ENCODE results near the gene IL4R. TPM values are rescaled to one million over a fixed set of nuclear protein-coding genes. Genes with fewer than 3 reads are reported as not detected.

IL4R gene
- polyA plus RNA-seq, 1 donor from 2014 or later: 0.07 TPM

DNA sequence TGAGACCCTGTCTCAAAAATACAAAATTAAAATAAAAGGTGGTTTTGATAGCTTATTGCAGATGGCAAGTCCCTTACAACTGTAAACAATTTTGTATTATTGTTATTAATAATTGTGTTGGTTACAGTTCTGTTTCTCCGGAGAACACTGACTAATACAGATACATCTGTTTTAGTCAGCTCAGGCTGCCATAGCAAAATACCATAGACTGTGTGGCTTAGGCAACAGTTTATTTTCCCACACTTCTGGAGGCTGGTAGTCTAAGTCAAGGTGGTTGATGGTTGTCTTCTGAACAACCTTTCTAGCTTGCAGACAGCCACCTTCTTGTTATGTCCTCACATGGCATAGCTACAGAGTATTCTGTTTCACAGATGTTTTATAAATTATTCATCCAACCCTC lies 74.0 kb downstream of the IL4R start:
- no peak overlapping the region for H3K4me3 ChIP-seq (ENCODE audit: low read length)
- H2AFZ ChIP-seq (ENCODE audit: low read depth, low read length): no peak overlapping the region
- H3K79me2 ChIP-seq (replicated peaks; ENCODE audit: insufficient read depth, low read length): no peaks in the 10 kb centered on the region
- no peak overlapping the region for H3K27ac ChIP-seq (ENCODE audit: low read length)
- H3K9me2 ChIP-seq (ENCODE audit: insufficient read depth, low read length): no peaks in the 10 kb centered on the region
- no peak overlapping the region for H3K9ac ChIP-seq (ENCODE audit: low read length)
- no peak overlapping the region for H3K4me2 ChIP-seq (ENCODE audit: low read length)
- H3K27me3 ChIP-seq (ENCODE audit: insufficient read depth, low read depth, low read length): no peaks in the 10 kb centered on the region
- H4K20me1 ChIP-seq (ENCODE audit: insufficient read depth): no peaks in the 10 kb centered on the region
- no peaks in the 10 kb centered on the region for H3F3A ChIP-seq (ENCODE audit: insufficient read depth, low read length, poor library complexity, severe bottlenecking)
- TF ChIP-seq EZH2 (IDR thresholded peaks at IDR 0.05; ENCODE audit: borderline replicate concordance, insufficient read depth, low read length, poor library complexity, severe bottlenecking): no peak
- no peak for TF ChIP-seq RAD21 (conservative IDR thresholded peaks at IDR 0.05)
- TF ChIP-seq EP300 (conservative IDR thresholded peaks at IDR 0.05; ENCODE audit: poor library complexity, severe bottlenecking): no peak
- no peak for TF ChIP-seq POLR2AphosphoS5 (IDR thresholded peaks at IDR 0.05)
- no peak for TF ChIP-seq SMC3 (conservative IDR thresholded peaks at IDR 0.05; ENCODE audit: poor library complexity)
- no peak for TF ChIP-seq MXI1 (conservative IDR thresholded peaks at IDR 0.05; ENCODE audit: poor library complexity, severe bottlenecking)
- TF ChIP-seq TAF1 (IDR thresholded peaks at IDR 0.05; ENCODE audit: low read depth): no peak
- no peak for TF ChIP-seq CTCF (IDR thresholded peaks at IDR 0.05; ENCODE audit: poor library complexity, severe bottlenecking)
- TF ChIP-seq, protein P1, sequence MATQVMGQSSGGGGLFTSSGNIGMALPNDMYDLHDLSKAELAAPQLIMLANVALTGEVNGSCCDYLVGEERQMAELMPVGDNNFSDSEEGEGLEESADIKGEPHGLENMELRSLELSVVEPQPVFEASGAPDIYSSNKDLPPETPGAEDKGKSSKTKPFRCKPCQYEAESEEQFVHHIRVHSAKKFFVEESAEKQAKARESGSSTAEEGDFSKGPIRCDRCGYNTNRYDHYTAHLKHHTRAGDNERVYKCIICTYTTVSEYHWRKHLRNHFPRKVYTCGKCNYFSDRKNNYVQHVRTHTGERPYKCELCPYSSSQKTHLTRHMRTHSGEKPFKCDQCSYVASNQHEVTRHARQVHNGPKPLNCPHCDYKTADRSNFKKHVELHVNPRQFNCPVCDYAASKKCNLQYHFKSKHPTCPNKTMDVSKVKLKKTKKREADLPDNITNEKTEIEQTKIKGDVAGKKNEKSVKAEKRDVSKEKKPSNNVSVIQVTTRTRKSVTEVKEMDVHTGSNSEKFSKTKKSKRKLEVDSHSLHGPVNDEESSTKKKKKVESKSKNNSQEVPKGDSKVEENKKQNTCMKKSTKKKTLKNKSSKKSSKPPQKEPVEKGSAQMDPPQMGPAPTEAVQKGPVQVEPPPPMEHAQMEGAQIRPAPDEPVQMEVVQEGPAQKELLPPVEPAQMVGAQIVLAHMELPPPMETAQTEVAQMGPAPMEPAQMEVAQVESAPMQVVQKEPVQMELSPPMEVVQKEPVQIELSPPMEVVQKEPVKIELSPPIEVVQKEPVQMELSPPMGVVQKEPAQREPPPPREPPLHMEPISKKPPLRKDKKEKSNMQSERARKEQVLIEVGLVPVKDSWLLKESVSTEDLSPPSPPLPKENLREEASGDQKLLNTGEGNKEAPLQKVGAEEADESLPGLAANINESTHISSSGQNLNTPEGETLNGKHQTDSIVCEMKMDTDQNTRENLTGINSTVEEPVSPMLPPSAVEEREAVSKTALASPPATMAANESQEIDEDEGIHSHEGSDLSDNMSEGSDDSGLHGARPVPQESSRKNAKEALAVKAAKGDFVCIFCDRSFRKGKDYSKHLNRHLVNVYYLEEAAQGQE (IDR thresholded peaks at IDR 0.05; ENCODE audit: borderline replicate concordance): no peak
- H3K36me3 ChIP-seq (ENCODE audit: insufficient read depth, low read length): no peaks in the 10 kb centered on the region
- H3K9me3 ChIP-seq (ENCODE audit: low read length): peaks cover 14% of the 10 kb centered on the region

DNA sequence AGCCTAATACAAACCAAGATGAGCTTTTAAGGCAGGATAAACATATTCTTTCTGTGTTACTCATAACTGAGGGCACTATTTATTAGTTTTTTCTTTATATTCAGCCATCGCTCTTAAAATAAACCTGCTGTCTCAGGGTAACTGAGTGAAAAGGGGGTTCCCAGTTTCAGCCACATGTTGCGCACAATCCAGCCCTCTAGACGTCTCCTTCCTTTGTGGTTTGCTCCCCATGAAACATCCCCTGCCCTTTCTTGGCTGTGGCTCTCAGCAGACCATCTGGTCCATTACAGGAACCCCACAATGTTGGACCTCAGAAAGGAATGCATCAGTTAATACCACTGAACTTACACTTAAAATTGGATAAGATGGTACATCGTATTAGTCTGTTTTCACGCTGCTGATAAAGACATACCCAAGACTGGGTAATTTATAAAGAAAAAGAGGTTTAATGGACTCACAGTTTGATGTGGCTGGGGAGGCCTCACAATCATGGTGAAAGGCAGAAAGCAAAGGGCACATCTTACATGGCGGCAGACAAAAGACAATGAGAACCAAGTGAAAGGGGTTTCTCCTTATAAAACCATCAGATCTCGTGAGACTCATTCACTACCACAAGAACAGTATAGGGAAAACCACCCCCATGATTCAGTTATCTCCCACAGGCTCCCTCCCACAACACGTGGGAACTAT lies 75.6 kb downstream of the IL4R start:
- H3F3A ChIP-seq (ENCODE audit: insufficient read depth, low read length, poor library complexity, severe bottlenecking): no peaks in the 10 kb centered on the region
- H3K27ac ChIP-seq (ENCODE audit: low read length): no peak overlapping the region
- H3K4me3 ChIP-seq (ENCODE audit: low read length): no peak overlapping the region
- no peak overlapping the region for H3K4me2 ChIP-seq (ENCODE audit: low read length)
- H3K36me3 ChIP-seq (ENCODE audit: insufficient read depth, low read length): no peaks in the 10 kb centered on the region
- H3K9me2 ChIP-seq (ENCODE audit: insufficient read depth, low read length): no peaks in the 10 kb centered on the region
- H3K9ac ChIP-seq (ENCODE audit: low read length): no peak overlapping the region
- H2AFZ ChIP-seq (ENCODE audit: low read depth, low read length): no peak overlapping the region
- H3K9me3 ChIP-seq (ENCODE audit: low read length): peaks cover 9% of the 10 kb centered on the region
- no peak for TF ChIP-seq POLR2AphosphoS5 (IDR thresholded peaks at IDR 0.05)
- TF ChIP-seq RAD21 (conservative IDR thresholded peaks at IDR 0.05): no peak
- no peak for TF ChIP-seq TAF1 (IDR thresholded peaks at IDR 0.05; ENCODE audit: low read depth)
- TF ChIP-seq MXI1 (conservative IDR thresholded peaks at IDR 0.05; ENCODE audit: poor library complexity, severe bottlenecking): no peak
- TF ChIP-seq SMC3 (conservative IDR thresholded peaks at IDR 0.05; ENCODE audit: poor library complexity): no peak
- TF ChIP-seq CTCF (IDR thresholded peaks at IDR 0.05; ENCODE audit: poor library complexity, severe bottlenecking): no peak
- no peak for TF ChIP-seq EZH2 (IDR thresholded peaks at IDR 0.05; ENCODE audit: borderline replicate concordance, insufficient read depth, low read length, poor library complexity, severe bottlenecking)
- TF ChIP-seq, protein P1 (IDR thresholded peaks at IDR 0.05; ENCODE audit: borderline replicate concordance): no peak
- TF ChIP-seq EP300 (conservative IDR thresholded peaks at IDR 0.05; ENCODE audit: poor library complexity, severe bottlenecking): no peak
- H3K79me2 ChIP-seq (replicated peaks; ENCODE audit: insufficient read depth, low read length): no peaks in the 10 kb centered on the region
- H4K20me1 ChIP-seq (ENCODE audit: insufficient read depth): no peaks in the 10 kb centered on the region
- H3K27me3 ChIP-seq (ENCODE audit: insufficient read depth, low read depth, low read length): no peaks in the 10 kb centered on the region
